ENCODE measurements around the gene AKR1D1. TPM values are rescaled to one million over a fixed set of nuclear protein-coding genes. Genes with fewer than 3 reads are reported as not detected.
"Not testable (repeated sequence)": the region's sequence is repeated elsewhere in the genome, so short reads cannot be mapped to it uniquely, and the experiment has no call there.

The AKR1D1 gene
- total RNA-seq, 4 donors from 2014 or later = not detected

DNA sequence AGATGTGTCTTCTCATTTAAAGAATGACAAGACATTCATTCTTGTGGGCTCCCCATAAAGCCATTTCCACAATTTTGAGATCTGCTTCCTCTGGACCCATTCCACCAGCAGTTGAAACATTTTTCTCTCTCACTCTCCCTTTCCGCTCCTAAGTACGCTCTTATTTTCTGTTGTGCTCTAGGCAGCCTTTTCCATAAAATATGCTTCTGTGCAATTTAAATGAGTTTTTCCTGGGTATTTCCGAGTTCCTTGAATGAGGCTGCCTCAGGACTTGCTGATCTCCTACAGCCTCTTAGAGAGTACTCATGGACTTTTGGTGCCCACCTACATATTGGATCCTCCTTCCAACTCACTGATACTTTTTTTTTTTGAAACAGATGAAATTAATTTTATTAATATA, 23.6 kb upstream of the AKR1D1 start:
- TF ChIP-seq POLR2A (IDR thresholded peaks at IDR 0.05) (no peak), POLR2AphosphoS5 (IDR thresholded peaks at IDR 0.05) (no peak)
- no peak overlapping the region for H3K27ac ChIP-seq
- no peaks in the 10 kb centered on the region for H3K9me3 ChIP-seq
- in situ Hi-C loops (cut with MboI; ENCODE audit: low pct_ligation_motif_present in 1 of 4, low pct_unique_long_range_greater_than_20kb in 1 of 4, low sequenced_read_pairs in 3 of 4) = no loop called here
- intact Hi-C loops (cut with DNase I; ENCODE audit: low total_unique reads) = no loop called here
- no peaks in the 10 kb centered on the region for H3K27me3 ChIP-seq
- H3K4me1 ChIP-seq = no peaks in the 10 kb centered on the region
- H3K4me3 ChIP-seq = no peak overlapping the region
- 85 to 86% methylated on average over 3 of the region's 3 CpGs for WGBS, 2 donors (ENCODE audit: low coverage in 1 of 2)
- no peak for DNase-seq
- no peaks in the 10 kb centered on the region for H3K36me3 ChIP-seq

DNA sequence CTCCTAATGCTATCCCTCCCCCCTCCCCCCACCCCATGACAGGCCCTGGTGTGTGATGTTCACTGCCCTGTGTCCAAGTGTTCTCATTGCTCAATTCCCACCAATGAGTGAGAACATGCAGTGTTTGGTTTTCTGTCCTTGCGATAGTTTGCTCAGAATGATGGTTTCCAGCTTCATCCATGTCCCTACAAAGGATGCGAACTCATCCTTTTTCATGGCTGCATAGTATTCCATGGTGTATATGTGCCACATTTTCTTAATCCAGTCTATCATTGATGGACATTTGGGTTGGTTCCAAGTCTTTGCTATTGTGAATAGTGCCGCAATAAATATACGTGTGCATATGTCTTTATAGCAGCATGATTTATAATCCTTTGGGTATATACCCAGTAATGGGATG, 20.6 kb upstream of the AKR1D1 start:
- intact Hi-C loops (cut with DNase I; ENCODE audit: low total_unique reads); H3K27me3 ChIP-seq; in situ Hi-C loops (cut with MboI; ENCODE audit: low pct_ligation_motif_present in 1 of 4, low pct_unique_long_range_greater_than_20kb in 1 of 4, low sequenced_read_pairs in 3 of 4); H3K9me3 ChIP-seq; H3K4me3 ChIP-seq; DNase-seq; H3K27ac ChIP-seq; H3K36me3 ChIP-seq; H3K4me1 ChIP-seq: not testable (repeated sequence)
- WGBS, 2 donors (ENCODE audit: low coverage in 1 of 2) = 93% methylated on average over 3 of the region's 4 CpGs; no CpG with 5 or more reads in 1 of the 2 donors

DNA sequence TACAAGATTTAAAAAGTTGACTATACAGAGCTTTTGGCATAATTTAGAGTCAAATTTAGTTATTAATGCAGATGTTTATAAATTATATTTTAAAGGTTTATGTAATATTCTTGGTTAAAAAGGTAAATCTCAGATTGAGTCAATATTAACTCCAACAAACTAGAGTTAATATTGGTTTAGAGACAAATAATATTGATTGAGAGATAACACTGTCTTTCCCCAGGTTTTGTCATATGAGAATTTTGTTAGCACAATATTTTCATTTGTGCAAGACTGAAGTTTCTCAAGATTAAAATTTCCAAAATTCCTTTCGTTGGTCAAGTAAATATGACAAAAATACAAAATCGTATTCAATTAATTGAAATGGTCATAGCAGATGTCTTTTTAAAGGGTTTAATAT, 12.9 kb upstream of the AKR1D1 start:
- Histone ChIP-seq H3K4me1 (no peaks in the 10 kb centered on the region), H3K4me3 (no peak overlapping the region), H3K36me3 (no peaks in the 10 kb centered on the region), H3K27ac (no peak overlapping the region), H3K9me3 (no peaks in the 10 kb centered on the region), H3K27me3 (peaks cover 7% of the 10 kb centered on the region)
- DNase-seq = no peak
- TF ChIP-seq EP300 (IDR thresholded peaks at IDR 0.05; ENCODE audit: low read depth) = no peak
- TF ChIP-seq POLR2A (IDR thresholded peaks at IDR 0.05) = no peak
- no peak for TF ChIP-seq POLR2AphosphoS5 (IDR thresholded peaks at IDR 0.05)
- in situ Hi-C loops (cut with MboI; ENCODE audit: low pct_ligation_motif_present in 1 of 4, low pct_unique_long_range_greater_than_20kb in 1 of 4, low sequenced_read_pairs in 3 of 4) = no loop called here
- WGBS, 2 donors (ENCODE audit: low coverage in 1 of 2) = 77 to 84% methylated on average over 2 of the region's 2 CpGs
- intact Hi-C loops (cut with DNase I; ENCODE audit: low total_unique reads) = no loop called here

DNA sequence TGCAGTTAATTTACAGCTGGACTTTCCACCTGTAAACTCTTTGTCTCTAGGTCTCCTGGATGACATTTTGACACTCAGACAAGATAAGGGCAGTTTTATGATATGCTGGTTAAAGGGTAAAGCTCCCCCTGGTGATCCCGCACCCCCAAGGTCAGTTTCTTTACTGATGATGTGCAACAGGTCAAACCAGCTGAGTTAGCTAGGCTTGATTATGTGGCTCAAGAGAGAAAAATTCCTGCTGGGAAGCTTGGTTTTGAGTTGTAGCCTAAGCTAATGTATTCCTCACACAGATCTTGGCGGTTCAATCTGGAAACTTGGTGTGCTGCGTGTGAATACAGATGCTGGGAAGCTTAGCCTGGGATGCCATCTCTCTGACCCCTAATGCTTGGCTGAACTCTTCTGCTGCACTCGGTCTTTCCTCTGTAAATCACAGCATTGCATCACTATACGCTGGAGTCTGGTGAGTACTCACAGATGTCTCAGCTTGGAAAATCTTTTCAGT, 11.4 kb upstream of the AKR1D1 start:
- no peaks in the 10 kb centered on the region for H3K36me3 ChIP-seq
- H3K4me1 ChIP-seq = no peaks in the 10 kb centered on the region
- in situ Hi-C loops (cut with MboI; ENCODE audit: low pct_ligation_motif_present in 1 of 4, low pct_unique_long_range_greater_than_20kb in 1 of 4, low sequenced_read_pairs in 3 of 4) (no loop called here), intact Hi-C loops (cut with DNase I; ENCODE audit: low total_unique reads) (no loop called here)
- H3K27ac ChIP-seq = no peak overlapping the region
- WGBS, 2 donors (ENCODE audit: low coverage in 1 of 2) = 40 to 51% methylated on average over 1 to 5 of the region's 5 CpGs
- TF ChIP-seq POLR2A (IDR thresholded peaks at IDR 0.05) (no peak), EP300 (IDR thresholded peaks at IDR 0.05; ENCODE audit: low read depth) (no peak), POLR2AphosphoS5 (IDR thresholded peaks at IDR 0.05) (no peak)
- TF ChIP-seq, protein P1, sequence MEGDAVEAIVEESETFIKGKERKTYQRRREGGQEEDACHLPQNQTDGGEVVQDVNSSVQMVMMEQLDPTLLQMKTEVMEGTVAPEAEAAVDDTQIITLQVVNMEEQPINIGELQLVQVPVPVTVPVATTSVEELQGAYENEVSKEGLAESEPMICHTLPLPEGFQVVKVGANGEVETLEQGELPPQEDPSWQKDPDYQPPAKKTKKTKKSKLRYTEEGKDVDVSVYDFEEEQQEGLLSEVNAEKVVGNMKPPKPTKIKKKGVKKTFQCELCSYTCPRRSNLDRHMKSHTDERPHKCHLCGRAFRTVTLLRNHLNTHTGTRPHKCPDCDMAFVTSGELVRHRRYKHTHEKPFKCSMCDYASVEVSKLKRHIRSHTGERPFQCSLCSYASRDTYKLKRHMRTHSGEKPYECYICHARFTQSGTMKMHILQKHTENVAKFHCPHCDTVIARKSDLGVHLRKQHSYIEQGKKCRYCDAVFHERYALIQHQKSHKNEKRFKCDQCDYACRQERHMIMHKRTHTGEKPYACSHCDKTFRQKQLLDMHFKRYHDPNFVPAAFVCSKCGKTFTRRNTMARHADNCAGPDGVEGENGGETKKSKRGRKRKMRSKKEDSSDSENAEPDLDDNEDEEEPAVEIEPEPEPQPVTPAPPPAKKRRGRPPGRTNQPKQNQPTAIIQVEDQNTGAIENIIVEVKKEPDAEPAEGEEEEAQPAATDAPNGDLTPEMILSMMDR (IDR thresholded peaks at IDR 0.05) = no peak
- DNase-seq = no peak
- peaks cover 7% of the 10 kb centered on the region for H3K27me3 ChIP-seq
- H3K4me3 ChIP-seq = no peak overlapping the region
- no peaks in the 10 kb centered on the region for H3K9me3 ChIP-seq

DNA sequence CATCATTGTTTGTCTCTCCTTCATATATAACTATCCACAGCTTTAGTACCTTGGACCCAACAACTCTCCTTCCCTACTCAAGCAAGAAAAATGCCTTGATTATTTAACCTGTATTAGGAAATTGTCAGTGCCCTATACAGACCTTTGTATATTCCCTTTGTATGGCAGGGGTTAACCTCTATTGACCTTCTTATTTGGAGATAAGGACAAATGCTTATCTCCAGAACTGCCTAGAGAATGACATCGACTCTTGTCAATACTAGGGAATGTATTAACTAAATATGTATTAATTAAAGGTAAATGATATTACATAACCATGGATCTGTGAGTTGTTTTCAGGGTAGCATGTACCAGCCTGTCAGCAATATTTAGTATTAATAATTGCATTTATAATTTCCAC, 10.4 kb upstream of the AKR1D1 start:
- no peak overlapping the region for H3K4me3 ChIP-seq
- no peaks in the 10 kb centered on the region for H3K9me3 ChIP-seq
- TF ChIP-seq POLR2AphosphoS5 (IDR thresholded peaks at IDR 0.05) (no peak), POLR2A (IDR thresholded peaks at IDR 0.05) (no peak), EP300 (IDR thresholded peaks at IDR 0.05; ENCODE audit: low read depth) (no peak)
- TF ChIP-seq, protein P1 (IDR thresholded peaks at IDR 0.05) = no peak
- H3K4me1 ChIP-seq = no peaks in the 10 kb centered on the region
- no peaks in the 10 kb centered on the region for H3K36me3 ChIP-seq
- peaks cover 7% of the 10 kb centered on the region for H3K27me3 ChIP-seq
- no peak overlapping the region for H3K27ac ChIP-seq
- 55 to 78% methylated on average over 1 of the region's 1 CpG for WGBS, 2 donors (ENCODE audit: low coverage in 1 of 2)
- intact Hi-C loops (cut with DNase I; ENCODE audit: low total_unique reads) = no loop called here
- no peak for DNase-seq
- in situ Hi-C loops (cut with MboI; ENCODE audit: low pct_ligation_motif_present in 1 of 4, low pct_unique_long_range_greater_than_20kb in 1 of 4, low sequenced_read_pairs in 3 of 4) = no loop called here

DNA sequence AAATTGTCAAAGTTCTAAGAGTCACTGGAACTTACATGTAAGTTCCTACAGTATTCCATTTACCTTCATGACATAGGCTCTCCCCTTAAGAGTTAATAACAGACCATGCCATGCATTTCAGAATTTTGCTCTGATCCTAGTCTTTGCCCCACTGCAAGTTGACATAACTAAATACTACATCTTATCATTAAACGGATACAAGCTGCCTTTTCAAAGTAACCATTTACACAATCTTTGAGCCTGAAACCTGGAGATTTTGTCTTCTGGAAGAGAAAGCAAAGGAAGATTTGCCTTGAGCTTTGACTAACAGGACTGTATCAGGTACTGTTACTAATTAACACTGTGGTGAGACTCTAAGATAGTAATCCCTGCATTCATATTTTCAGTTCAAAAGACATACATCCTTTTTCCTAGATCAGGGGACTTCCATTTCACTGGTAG, 9.3 kb upstream of the AKR1D1 start:
- H3K4me1 ChIP-seq = no peaks in the 10 kb centered on the region
- no peaks in the 10 kb centered on the region for H3K9me3 ChIP-seq
- no peaks in the 10 kb centered on the region for H3K36me3 ChIP-seq
- in situ Hi-C loops (cut with MboI; ENCODE audit: low pct_ligation_motif_present in 1 of 4, low pct_unique_long_range_greater_than_20kb in 1 of 4, low sequenced_read_pairs in 3 of 4) = no loop called here
- intact Hi-C loops (cut with DNase I; ENCODE audit: low total_unique reads) = no loop called here
- H3K27ac ChIP-seq = no peak overlapping the region
- TF ChIP-seq, protein P1 (IDR thresholded peaks at IDR 0.05) = no peak
- TF ChIP-seq POLR2A (IDR thresholded peaks at IDR 0.05) = no peak
- WGBS, 2 donors (ENCODE audit: low coverage in 1 of 2) = 54 to 73% methylated on average over 1 of the region's 1 CpG
- H3K4me3 ChIP-seq = no peak overlapping the region
- H3K27me3 ChIP-seq = peaks cover 7% of the 10 kb centered on the region
- no peak for DNase-seq
